Caco-2 (cell line): Measurements from ENCODE around the gene MAST4. TPM values are rescaled to one million over a fixed set of nuclear protein-coding genes. Genes with fewer than 3 reads are reported as not detected.

Source experiments
- BruUV-seq: library from RNA; stranded (reverse); fragments of 400-500 nt; replicated peaks from 2 replicates; lab custom pipeline; 2021; lab: Mats Ljungman, UMichigan
- CTCF ChIA-PET: fragments of 300-600 bp; sonication (Branson Sonifier 250); formaldehyde crosslinking; loops from one replicate; lab custom pipeline; 2022; ENCODE audit warnings: antibody characterized with exemption; lab: Charles Lee
- POLR2A ChIA-PET: fragments of 300-600 bp; sonication (Branson Sonifier 250); formaldehyde crosslinking; loops from one replicate; lab custom pipeline; 2022; ENCODE audit warnings: antibody characterized with exemption; lab: Charles Lee
- DNase-seq, 2 experiments: peaks; one replicate each; pipeline versions ENCODE4 v3.0.0 to v3.0.0-alpha.2; 2020 to 2022
- H3K27me3 ChIP-seq: replicated peaks from 2 replicates; pipeline ENCODE4 v1.6.0; 2011; ENCODE audit warnings: low read length; ENCODE audit not compliant: control insufficient read depth, insufficient read depth
- H3K36me3 ChIP-seq: 2 replicates; pipeline ENCODE4 v1.5.1; 2011; ENCODE audit warnings: low read length; ENCODE audit not compliant: control insufficient read depth, insufficient read depth
- H3K4me1 ChIP-seq: fragments of 250-450 bp; sonication (Bioruptor Pico); 2 replicates; pipeline ENCODE4 v1.5.1; 2020; ENCODE audit warnings: mild to moderate bottlenecking
- H3K4me3 ChIP-seq: 2 replicates; pipeline ENCODE4 v1.5.1; 2011; ENCODE audit warnings: low read depth, mild to moderate bottlenecking, control low read depth, low read length
- H3K9me3 ChIP-seq: fragments of 250-450 bp; sonication (Bioruptor Pico); 2 replicates; pipeline ENCODE4 v1.5.1; 2020; ENCODE audit warnings: mild to moderate bottlenecking, moderate library complexity
- H3K27ac Mint-ChIP-seq: one replicate; pipeline ENCODE4 v1.8.0; 2022; ENCODE audit warnings: mixed read lengths; ENCODE audit not compliant: unreplicated experiment
- H3K27me3 Mint-ChIP-seq: one replicate; pipeline ENCODE4 v1.8.0; 2022; ENCODE audit warnings: mixed read lengths; ENCODE audit not compliant: insufficient read depth, unreplicated experiment
- H3K36me3 Mint-ChIP-seq: one replicate; pipeline ENCODE4 v1.8.0; 2022; ENCODE audit warnings: mild to moderate bottlenecking, mixed read lengths; ENCODE audit not compliant: insufficient read depth, unreplicated experiment
- H3K4me1 Mint-ChIP-seq: one replicate; pipeline ENCODE4 v1.8.0; 2022; ENCODE audit warnings: low read depth, mixed read lengths; ENCODE audit not compliant: unreplicated experiment
- H3K4me3 Mint-ChIP-seq: one replicate; pipeline ENCODE4 v1.8.0; 2022; ENCODE audit warnings: mild to moderate bottlenecking, moderate library complexity, mixed read lengths; ENCODE audit not compliant: unreplicated experiment
- H3K9me3 Mint-ChIP-seq: one replicate; pipeline ENCODE4 v1.8.0; 2022; ENCODE audit warnings: mixed read lengths; ENCODE audit not compliant: unreplicated experiment
- intact Hi-C: fragments of 100-400 bp; cut with micrococcal nuclease; formaldehyde crosslinking; loops from one replicate; pipeline ENCODE4 v1.10.0; 2022; ENCODE audit not compliant: unreplicated experiment
- total RNA-seq: library from RNA; stranded (reverse); gene quantifications from 2 replicates; pipeline ENCODE4 v1.2.3, GENCODE V29; 2022
- TF ChIP-seq, protein P1 (sequence below), 2 experiments: fragments of 200-600 bp in 1 of 2; IDR thresholded peaks; 1 replicate in 1 of 2; 2 replicates in 1 of 2; pipeline versions ENCODE4 v1.5.1 to v1.8.0; 2011 to 2022; ENCODE audit warnings: antibody characterized with exemption in 1 of 2, control low read depth in 1 of 2, inconsistent platforms in 1 of 2, low read depth in 1 of 2, low read length in 1 of 2, mild to moderate bottlenecking in 1 of 2, moderate library complexity in 1 of 2; ENCODE audit not compliant: insufficient read depth in 1 of 2, severe bottlenecking in 1 of 2, unreplicated experiment in 1 of 2

The MAST4 gene
- total RNA-seq, 1 experiment from 2014 or later, result 17.8 TPM

DNA sequence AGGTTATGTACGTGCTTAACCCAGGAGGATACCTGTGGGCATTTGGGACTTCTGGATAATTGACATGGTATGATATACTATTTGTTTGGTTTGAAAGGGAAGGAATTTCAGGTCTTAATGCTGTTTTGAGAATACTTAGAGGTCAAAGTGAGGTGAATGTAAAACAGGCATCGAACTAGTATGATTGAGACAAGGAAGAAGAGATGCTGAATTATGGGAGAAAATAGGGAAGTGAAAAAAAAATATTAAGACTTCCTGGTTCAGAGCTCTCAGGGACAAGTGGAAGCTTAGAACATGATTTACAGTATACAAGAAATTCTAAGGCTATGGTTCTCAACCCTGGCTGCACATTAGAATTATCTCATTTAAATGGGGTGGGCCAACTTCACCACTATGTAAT is 485.1 kb downstream of the MAST4 start:
- TF ChIP-seq, protein P1, sequence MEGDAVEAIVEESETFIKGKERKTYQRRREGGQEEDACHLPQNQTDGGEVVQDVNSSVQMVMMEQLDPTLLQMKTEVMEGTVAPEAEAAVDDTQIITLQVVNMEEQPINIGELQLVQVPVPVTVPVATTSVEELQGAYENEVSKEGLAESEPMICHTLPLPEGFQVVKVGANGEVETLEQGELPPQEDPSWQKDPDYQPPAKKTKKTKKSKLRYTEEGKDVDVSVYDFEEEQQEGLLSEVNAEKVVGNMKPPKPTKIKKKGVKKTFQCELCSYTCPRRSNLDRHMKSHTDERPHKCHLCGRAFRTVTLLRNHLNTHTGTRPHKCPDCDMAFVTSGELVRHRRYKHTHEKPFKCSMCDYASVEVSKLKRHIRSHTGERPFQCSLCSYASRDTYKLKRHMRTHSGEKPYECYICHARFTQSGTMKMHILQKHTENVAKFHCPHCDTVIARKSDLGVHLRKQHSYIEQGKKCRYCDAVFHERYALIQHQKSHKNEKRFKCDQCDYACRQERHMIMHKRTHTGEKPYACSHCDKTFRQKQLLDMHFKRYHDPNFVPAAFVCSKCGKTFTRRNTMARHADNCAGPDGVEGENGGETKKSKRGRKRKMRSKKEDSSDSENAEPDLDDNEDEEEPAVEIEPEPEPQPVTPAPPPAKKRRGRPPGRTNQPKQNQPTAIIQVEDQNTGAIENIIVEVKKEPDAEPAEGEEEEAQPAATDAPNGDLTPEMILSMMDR (IDR thresholded peaks at IDR 0.05; ENCODE audit: insufficient read depth in 1 of 2, low read depth in 1 of 2, low read length in 1 of 2, severe bottlenecking in 1 of 2, unreplicated experiment in 1 of 2), result no peak
- DNase-seq, result no peak
- POLR2A ChIA-PET, result no interaction called here
- Mint-ChIP-seq H3K9me3 (no peaks in the 10 kb centered on the region), H3K36me3 (peaks cover 11% of the 10 kb centered on the region), H3K27ac (no peak overlapping the region), H3K27me3 (no peaks in the 10 kb centered on the region), H3K4me3 (no peak overlapping the region), H3K4me1 (no peaks in the 10 kb centered on the region)
- CTCF ChIA-PET, result no interaction called here
- Histone ChIP-seq H3K27me3 (no peaks in the 10 kb centered on the region), H3K4me1 (no peaks in the 10 kb centered on the region), H3K4me3 (no peak overlapping the region), H3K9me3 (no peaks in the 10 kb centered on the region), H3K36me3 (no peaks in the 10 kb centered on the region)
- intact Hi-C loops, result no loop called here
- BruUV-seq, result no TSS peak

DNA sequence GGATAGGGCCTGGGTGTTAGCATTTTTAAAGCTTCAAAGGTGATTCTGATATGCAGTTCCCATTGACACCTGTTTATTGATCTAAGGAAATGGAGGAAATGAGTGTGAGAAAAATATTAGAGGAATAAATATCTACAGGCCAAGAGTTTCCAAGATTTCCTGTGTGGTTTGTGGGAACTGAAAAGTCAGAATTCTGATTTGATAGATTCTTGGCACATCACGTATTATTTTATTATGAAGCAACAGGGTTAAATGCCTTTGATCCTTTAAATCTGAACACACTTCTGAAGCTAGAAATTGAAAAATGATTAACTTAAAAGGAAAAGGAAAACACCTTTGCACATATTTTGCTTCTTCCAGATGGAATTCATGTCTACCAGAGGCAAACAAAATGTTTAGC is 486.7 kb downstream of the MAST4 start:
- intact Hi-C loops, result no loop called here
- Mint-ChIP-seq H3K36me3 (peaks cover 11% of the 10 kb centered on the region), H3K27ac (no peak overlapping the region), H3K4me1 (no peaks in the 10 kb centered on the region), H3K9me3 (no peaks in the 10 kb centered on the region), H3K27me3 (no peaks in the 10 kb centered on the region), H3K4me3 (no peak overlapping the region)
- POLR2A ChIA-PET, result no interaction called here
- Histone ChIP-seq H3K9me3 (no peaks in the 10 kb centered on the region), H3K4me1 (no peaks in the 10 kb centered on the region), H3K27me3 (no peaks in the 10 kb centered on the region), H3K4me3 (no peak overlapping the region), H3K36me3 (no peaks in the 10 kb centered on the region)
- no TSS peak for BruUV-seq
- CTCF ChIA-PET, result no interaction called here
- no peak for DNase-seq
- TF ChIP-seq, protein P1 (IDR thresholded peaks at IDR 0.05; ENCODE audit: insufficient read depth in 1 of 2, low read depth in 1 of 2, low read length in 1 of 2, severe bottlenecking in 1 of 2, unreplicated experiment in 1 of 2), result no peak

DNA sequence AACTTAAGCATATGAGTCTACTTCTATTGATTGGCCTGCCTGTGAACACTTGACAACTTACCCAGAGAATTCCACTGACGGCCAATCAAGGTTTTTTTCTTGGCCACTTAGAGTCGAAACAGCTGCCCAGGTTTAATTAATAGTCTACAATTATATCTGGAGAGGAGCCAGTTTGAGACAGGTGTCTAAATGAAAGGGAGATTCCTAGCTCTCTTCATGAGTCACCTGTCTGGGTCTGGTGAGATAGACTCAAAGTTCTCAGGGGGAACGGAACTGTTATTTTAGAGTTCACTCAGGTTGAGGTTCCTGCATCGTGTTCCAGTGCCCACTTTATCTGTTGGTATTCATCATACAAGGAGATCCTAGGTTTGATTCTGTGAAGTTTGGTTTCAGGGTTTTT is 489.4 kb downstream of the MAST4 start:
- no peak overlapping the region for H3K4me3 Mint-ChIP-seq
- TF ChIP-seq, protein P1 (IDR thresholded peaks at IDR 0.05; ENCODE audit: insufficient read depth in 1 of 2, low read depth in 1 of 2, low read length in 1 of 2, severe bottlenecking in 1 of 2, unreplicated experiment in 1 of 2), result no peak
- POLR2A ChIA-PET, result no interaction called here
- no peak overlapping the region for H3K27ac Mint-ChIP-seq
- Histone ChIP-seq H3K4me3 (no peak overlapping the region), H3K27me3 (no peaks in the 10 kb centered on the region), H3K36me3 (0 out of 2 replicates have a peak, but pooled peaks cover 1% of the 10 kb centered on the region), H3K4me1 (no peaks in the 10 kb centered on the region), H3K9me3 (no peaks in the 10 kb centered on the region)
- intact Hi-C loops, result no loop called here
- no TSS peak for BruUV-seq
- H3K9me3 Mint-ChIP-seq, result no peaks in the 10 kb centered on the region
- no peaks in the 10 kb centered on the region for H3K27me3 Mint-ChIP-seq
- DNase-seq, result no peak
- CTCF ChIA-PET, result no interaction called here
- H3K36me3 Mint-ChIP-seq, result peaks cover 11% of the 10 kb centered on the region
- H3K4me1 Mint-ChIP-seq, result no peaks in the 10 kb centered on the region
